Measurements from ENCODE around the gene HACD1.

HACD1 gene

DNA sequence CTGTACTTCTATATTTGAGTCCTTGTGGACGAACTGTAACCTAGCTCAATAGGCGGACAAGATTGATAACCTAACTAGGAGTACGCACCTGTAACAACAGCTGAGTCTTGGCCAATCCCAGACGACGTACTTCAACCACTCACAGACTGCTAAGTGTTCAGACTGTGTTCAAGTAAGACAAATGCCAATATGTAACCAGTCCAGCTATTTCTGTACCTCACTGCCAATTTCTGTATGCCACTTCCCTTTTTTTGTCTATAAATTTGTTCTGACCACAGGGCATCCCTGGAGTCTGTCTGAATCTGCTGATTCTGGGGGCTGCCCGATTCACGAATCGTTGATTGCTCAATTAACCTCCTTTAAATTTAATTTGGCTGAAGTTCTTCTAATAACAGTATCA, 32.2 kb downstream of the HACD1 start:
- H3K27ac Mint-ChIP-seq = no peak overlapping the region
- H3K9me3 Mint-ChIP-seq = no peaks in the 10 kb centered on the region
- H3K4me1 Mint-ChIP-seq (ENCODE audit: low read depth) = peaks cover 10% of the 10 kb centered on the region
- H3K36me3 Mint-ChIP-seq (ENCODE audit: low read depth) = no peaks in the 10 kb centered on the region
- H3K4me3 Mint-ChIP-seq = no peak overlapping the region
- DNase-seq (ENCODE audit: low spot score) = no peak
- peaks cover 10% of the 10 kb centered on the region for H3K27me3 Mint-ChIP-seq (ENCODE audit: low read depth)

DNA sequence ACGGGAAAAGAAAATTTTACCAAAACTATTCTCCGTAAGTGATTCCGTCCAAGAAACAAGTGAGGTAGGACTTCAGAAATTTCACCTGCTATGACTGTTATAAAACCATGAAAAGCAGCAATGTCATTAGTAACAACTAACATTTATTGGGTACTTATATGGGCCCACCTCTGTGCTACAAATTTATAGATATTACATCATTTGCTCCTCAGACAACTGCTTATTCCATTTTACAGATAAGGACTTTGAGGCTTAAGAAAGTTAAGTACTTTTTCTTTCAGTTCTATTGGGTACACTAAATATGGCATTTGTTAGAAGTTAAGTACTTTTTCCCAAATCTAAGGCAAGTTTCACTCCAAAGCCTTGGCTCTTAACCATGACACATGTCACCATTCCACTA, 36.3 kb downstream of the HACD1 start:
- Mint-ChIP-seq H3K27me3 (ENCODE audit: low read depth) (peaks cover 7% of the 10 kb centered on the region), H3K9me3 (no peaks in the 10 kb centered on the region), H3K4me3 (no peak overlapping the region), H3K4me1 (ENCODE audit: low read depth) (no peaks in the 10 kb centered on the region), H3K27ac (no peak overlapping the region), H3K36me3 (ENCODE audit: low read depth) (no peaks in the 10 kb centered on the region)
- DNase-seq (ENCODE audit: low spot score) = no peak

- Mint-ChIP-seq H3K27ac (no peak overlapping the region), H3K9me3 (no peaks in the 10 kb centered on the region), H3K27me3 (ENCODE audit: low read depth) (peaks cover 3% of the 10 kb centered on the region), H3K4me1 (ENCODE audit: low read depth) (peaks cover 5% of the 10 kb centered on the region), H3K4me3 (no peak overlapping the region), H3K36me3 (ENCODE audit: low read depth) (no peaks in the 10 kb centered on the region)
- no peak for DNase-seq (ENCODE audit: low spot score)
Measured at GRCh38 chr10:17578603-17579002, 38.6 kb downstream of the HACD1 start.

GRCh38 chr10:17576768-17577167, 40.4 kb downstream of the HACD1 start:
- Mint-ChIP-seq H3K4me1 (ENCODE audit: low read depth) (peaks cover 5% of the 10 kb centered on the region), H3K27me3 (ENCODE audit: low read depth) (peaks cover 6% of the 10 kb centered on the region), H3K27ac (no peak overlapping the region), H3K36me3 (ENCODE audit: low read depth) (no peaks in the 10 kb centered on the region), H3K9me3 (no peaks in the 10 kb centered on the region), H3K4me3 (no peak overlapping the region)
- no peak for DNase-seq (ENCODE audit: low spot score)

GRCh38 chr10:17564911-17565310, 52.3 kb downstream of the HACD1 start:
- H3K27ac Mint-ChIP-seq = no peak overlapping the region
- no peaks in the 10 kb centered on the region for H3K4me1 Mint-ChIP-seq (ENCODE audit: low read depth)
- no peaks in the 10 kb centered on the region for H3K36me3 Mint-ChIP-seq (ENCODE audit: low read depth)
- DNase-seq (ENCODE audit: low spot score) = no peak
- peaks cover 2% of the 10 kb centered on the region for H3K27me3 Mint-ChIP-seq (ENCODE audit: low read depth)
- H3K4me3 Mint-ChIP-seq = no peak overlapping the region
- no peaks in the 10 kb centered on the region for H3K9me3 Mint-ChIP-seq

- Mint-ChIP-seq H3K9me3 (no peaks in the 10 kb centered on the region), H3K4me3 (no peak overlapping the region), H3K27ac (no peak overlapping the region), H3K36me3 (ENCODE audit: low read depth) (no peaks in the 10 kb centered on the region), H3K4me1 (ENCODE audit: low read depth) (no peaks in the 10 kb centered on the region), H3K27me3 (ENCODE audit: low read depth) (no peaks in the 10 kb centered on the region)
- DNase-seq (ENCODE audit: low spot score) = no peak
Measured at GRCh38 chr10:17563452-17563851, 53.7 kb downstream of the HACD1 start.

GRCh38 chr10:17562614-17563013, 54.6 kb downstream of the HACD1 start:
- no peaks in the 10 kb centered on the region for H3K9me3 Mint-ChIP-seq
- no peaks in the 10 kb centered on the region for H3K4me1 Mint-ChIP-seq (ENCODE audit: low read depth)
- H3K27me3 Mint-ChIP-seq (ENCODE audit: low read depth) = no peaks in the 10 kb centered on the region
- no peak overlapping the region for H3K4me3 Mint-ChIP-seq
- no peak for DNase-seq (ENCODE audit: low spot score)
- H3K36me3 Mint-ChIP-seq (ENCODE audit: low read depth) = no peaks in the 10 kb centered on the region
- no peak overlapping the region for H3K27ac Mint-ChIP-seq

DNA sequence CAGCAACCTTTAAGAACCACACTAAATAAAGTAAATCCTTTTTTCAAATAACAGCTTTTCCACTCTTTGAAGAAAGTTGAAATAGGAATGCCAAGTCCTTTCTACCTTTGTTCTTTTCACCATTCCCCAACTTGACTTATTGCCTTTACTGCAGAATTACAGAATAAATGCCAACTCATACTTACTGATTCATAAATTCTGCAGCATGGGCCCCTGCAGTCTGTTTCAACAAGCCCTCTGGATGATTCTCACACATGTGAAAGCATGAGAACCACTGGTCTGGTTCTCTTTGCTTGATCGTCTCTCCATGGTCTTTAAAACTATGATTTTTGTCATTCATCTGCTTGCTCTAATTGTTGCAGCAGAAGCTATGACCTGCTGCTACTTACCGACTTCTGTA, 56.1 kb downstream of the HACD1 start:
- Mint-ChIP-seq H3K4me1 (ENCODE audit: low read depth) (no peaks in the 10 kb centered on the region), H3K27me3 (ENCODE audit: low read depth) (no peaks in the 10 kb centered on the region), H3K4me3 (no peak overlapping the region), H3K27ac (no peak overlapping the region), H3K36me3 (ENCODE audit: low read depth) (no peaks in the 10 kb centered on the region), H3K9me3 (no peaks in the 10 kb centered on the region)
- no peak for DNase-seq (ENCODE audit: low spot score)

- Mint-ChIP-seq H3K27ac (no peak overlapping the region), H3K4me3 (no peak overlapping the region), H3K27me3 (ENCODE audit: low read depth) (no peaks in the 10 kb centered on the region), H3K36me3 (ENCODE audit: low read depth) (no peaks in the 10 kb centered on the region), H3K4me1 (ENCODE audit: low read depth) (no peaks in the 10 kb centered on the region), H3K9me3 (no peaks in the 10 kb centered on the region)
- no peak for DNase-seq (ENCODE audit: low spot score)
Measured at GRCh38 chr10:17557459-17557858, 59.7 kb downstream of the HACD1 start.

DNA sequence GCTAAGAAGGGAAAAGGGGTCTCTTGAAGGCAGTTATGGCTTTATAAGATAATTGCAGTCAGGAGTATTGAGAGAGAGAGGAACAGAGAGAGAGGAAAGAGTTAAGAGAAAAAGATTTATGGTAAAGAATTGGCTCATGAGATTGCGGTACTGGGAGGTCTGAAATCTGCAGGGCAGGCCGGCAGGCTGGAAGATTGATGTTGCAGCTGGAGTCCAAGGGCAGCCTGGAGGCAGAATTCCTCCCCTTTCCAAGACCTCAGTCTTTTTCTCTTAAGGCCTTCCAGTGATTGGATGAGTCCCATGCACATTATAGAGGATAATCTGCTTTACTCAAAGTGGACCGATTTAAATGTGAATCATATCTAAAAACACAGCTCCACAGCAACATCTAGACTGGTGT, 68.4 kb downstream of the HACD1 start:
- Mint-ChIP-seq H3K4me1 (ENCODE audit: low read depth) (no peaks in the 10 kb centered on the region), H3K4me3 (no peak overlapping the region), H3K9me3 (no peaks in the 10 kb centered on the region), H3K27me3 (ENCODE audit: low read depth) (no peaks in the 10 kb centered on the region), H3K36me3 (ENCODE audit: low read depth) (no peaks in the 10 kb centered on the region), H3K27ac (no peak overlapping the region)
- no peak for DNase-seq (ENCODE audit: low spot score)

GRCh38 chr10:17548162-17548561, 69.0 kb downstream of the HACD1 start:
- Mint-ChIP-seq H3K36me3 (ENCODE audit: low read depth) (no peaks in the 10 kb centered on the region), H3K4me3 (no peak overlapping the region), H3K27ac (no peak overlapping the region), H3K27me3 (ENCODE audit: low read depth) (no peaks in the 10 kb centered on the region), H3K4me1 (ENCODE audit: low read depth) (no peaks in the 10 kb centered on the region), H3K9me3 (no peaks in the 10 kb centered on the region)
- DNase-seq (ENCODE audit: low spot score) = no peak

DNA sequence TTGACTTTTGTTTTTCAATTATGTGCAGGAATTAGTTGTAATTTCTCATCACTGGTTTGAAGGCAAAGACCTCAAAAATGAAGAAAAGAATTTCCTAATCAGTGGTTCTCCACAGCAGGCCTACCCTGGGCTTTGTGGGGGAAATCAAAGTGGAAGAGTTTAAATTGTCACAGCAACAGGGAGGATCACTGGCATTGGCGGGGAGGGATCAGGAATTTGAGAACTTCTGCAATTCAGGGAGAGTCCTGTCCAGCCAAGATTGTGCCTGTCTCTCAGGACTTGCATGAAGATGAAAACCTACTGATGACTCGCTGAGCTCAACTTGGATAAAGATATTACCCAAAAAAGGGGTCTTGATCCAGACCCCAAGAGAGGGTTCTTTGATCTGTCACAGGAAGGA, 70.1 kb downstream of the HACD1 start:
- Mint-ChIP-seq H3K27ac (no peak overlapping the region), H3K36me3 (ENCODE audit: low read depth) (no peaks in the 10 kb centered on the region), H3K4me3 (no peak overlapping the region), H3K27me3 (ENCODE audit: low read depth) (no peaks in the 10 kb centered on the region), H3K4me1 (ENCODE audit: low read depth) (no peaks in the 10 kb centered on the region), H3K9me3 (no peaks in the 10 kb centered on the region)
- DNase-seq (ENCODE audit: low spot score) = no peak

DNA sequence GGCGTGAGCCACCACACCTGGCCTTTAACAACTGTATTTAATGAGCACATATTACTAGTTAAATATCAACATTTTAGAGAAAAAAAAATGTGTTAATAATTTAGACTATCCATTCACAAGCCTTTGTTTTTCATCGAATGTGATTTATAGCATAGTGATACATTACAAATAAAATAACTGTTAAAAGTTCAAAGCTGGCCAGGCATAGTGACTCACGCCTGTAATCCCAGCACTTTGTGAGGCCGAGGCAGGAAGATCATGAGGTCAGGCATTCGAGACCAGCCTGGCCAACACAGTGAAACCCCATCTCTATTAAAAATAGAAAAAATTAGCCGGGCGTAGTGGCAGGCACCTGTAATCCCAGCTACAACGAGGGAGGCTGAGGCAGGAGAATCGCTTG, 72.7 kb downstream of the HACD1 start:
- Mint-ChIP-seq H3K9me3 (no peaks in the 10 kb centered on the region), H3K4me1 (ENCODE audit: low read depth) (no peaks in the 10 kb centered on the region), H3K4me3 (no peak overlapping the region), H3K27me3 (ENCODE audit: low read depth) (no peaks in the 10 kb centered on the region), H3K36me3 (ENCODE audit: low read depth) (no peaks in the 10 kb centered on the region), H3K27ac (no peak overlapping the region)
- DNase-seq (ENCODE audit: low spot score) = no peak
